Heart right ventricle (tissue), 16 donors: ENCODE measurements around the gene DPF3. TPM values are rescaled to one million over a fixed set of nuclear protein-coding genes. Genes with fewer than 3 reads are reported as not detected.

ENCODE experiments used
- ATAC-seq, 8 donors: fragments of 200-7000 bp; cut with Tn5 transposase; one replicate each; pipeline ENCODE4 v1.9.1; 2020; ENCODE audit warnings: mild to moderate bottlenecking in 8 of 8, moderate library complexity in 8 of 8, moderate number of reproducible peaks in 1 of 8
- DNase-seq, 2 donors: peaks; one replicate each; pipeline ENCODE4 v3.0.0-alpha.2; 2020
- H3K27ac ChIP-seq, 10 donors: fragments of 200-600 bp; sonication (generic) in 2 of 10; one replicate each; pipeline versions ENCODE4 v1.5.0 to v1.8.0; 2020 to 2022; ENCODE audit warnings: mild to moderate bottlenecking in 3 of 10
- H3K27me3 ChIP-seq, 7 donors: fragments of 200-600 bp; one replicate each; pipeline ENCODE4 v1.8.0; 2021 to 2022; ENCODE audit warnings: mild to moderate bottlenecking in 2 of 7
- H3K36me3 ChIP-seq, 9 donors: fragments of 200-600 bp; sonication (generic) in 1 of 9; one replicate each; pipeline versions ENCODE4 v1.5.0 to v1.8.0; 2020 to 2022; ENCODE audit warnings: mild to moderate bottlenecking in 2 of 9
- H3K4me1 ChIP-seq, 9 donors: fragments of 200-600 bp; sonication (generic) in 1 of 9; one replicate each; pipeline versions ENCODE4 v1.5.0 to v1.8.0; 2020 to 2022; ENCODE audit warnings: mild to moderate bottlenecking in 4 of 9
- H3K4me3 ChIP-seq, 10 donors: fragments of 200-600 bp; sonication (generic) in 2 of 10; one replicate each; pipeline versions ENCODE4 v1.5.0 to v1.8.0; 2020 to 2022; ENCODE audit warnings: mild to moderate bottlenecking in 7 of 10, moderate library complexity in 2 of 10
- H3K9me3 ChIP-seq, 11 donors: fragments of 200-600 bp in 10 of 11; sonication (generic) in 2 of 11; one replicate each; pipeline versions ENCODE4 v1.5.0 to v1.8.0; 2013 to 2022; ENCODE audit warnings: mild to moderate bottlenecking in 2 of 11, control low read depth in 1 of 11, moderate library complexity in 1 of 11
- CTCF ChIP-seq, 9 donors: fragments of 200-600 bp; sonication (generic) in 2 of 9; IDR thresholded peaks; one replicate each; pipeline versions ENCODE4 v1.5.0 to v1.8.0; 2021 to 2022; ENCODE audit warnings: antibody characterized with exemption in 9 of 9, mild to moderate bottlenecking in 5 of 9, moderate library complexity in 1 of 9
- WGBS, 2 donors: extraction: QIAGEN DNeasy Blood & Tissue Kit; methylation state at CpG; one replicate each; pipeline ENCODE4 v1.1.7; 2013; ENCODE audit warnings: inconsistent platforms in 1 of 2; 5-methylcytosine and 5-hydroxymethylcytosine counted together
- intact Hi-C, 10 donors: fragments of 100-400 bp; cut with DNase I; formaldehyde crosslinking; loops; one replicate each; pipeline versions ENCODE4 v1.11.1 to v1.14.2; 2022
- polyA plus RNA-seq, 2 donors: library from polyadenylated mRNA; stranded (reverse); fragments of 200-250 nt; gene quantifications; one replicate each; pipeline ENCODE4 v1.2.3, GENCODE V29; 2013
- total RNA-seq, 10 donors: library from RNA; stranded (reverse); fragmentation: NEBNext Ultra II Directional in 3 of 10; extraction: Animal tissue kit (Norgen Biotek cat#: 25700) in 3 of 10; gene quantifications; one replicate each; pipeline versions ENCODE4 v1.2.1 to v1.2.4, GENCODE V29; 2021 to 2023
- donor health status: Arrhythmogenic right ventricular cardiomyopathy.
- donor health status: ischemic (EF 13 %, LVEDD 7.1; RV severe dilation, severe dysfunction).
- donor health status: healthy with polysubstance abuse.
- donor health status: DM: no; HTN: yes; CAD: no.
- donor health status: DM: no; HTN: no; CAD: no.
- donor health status: ischemic (EF 25% LVEDD 6.9; RV normal size, moderate dysfunction).
- donor health status: ischemic (EF 25% LVEDD 5.7; RV mildly dilated, moderate dysfunction).
- donor health status: healthy.
- donor health status: DM: yes; HTN: yes; CAD: no.
- donor health status: Ischemic cardiomyopathy.
- donor health status: ischemic (EF 35%, LVEDD 5.7; RV mildly dilated, moderate dysfunction).
- donor health status: nonischemic (EF 11% LVEDD 7.7; RV severe dilation, severe dysfunction).
- donor health status: DM: yes; HTN: yes; CAD: no.
- donor health status: PGD.
- donor health status: ischemic (EF 29% LVEDD 5.4; RV normal size, mild dysfunction).
- donor health status: nonischemic (EF 23%, LVEDD 6.1; RV moderate dilation, normal function).

DPF3 gene
- total and polyA plus RNA-seq, 12 donors: 3.8 to 52.3 (median 35.6) TPM

- no peak for TF ChIP-seq CTCF (IDR thresholded peaks at IDR 0.05)
- ATAC-seq (no peak), DNase-seq (no peak)
- Histone ChIP-seq H3K4me3 (no peak overlapping the region), H3K4me1 (peaks cover 0 to 29% (median 10%) of the 10 kb centered on the region in 9 donors), H3K9me3 (peaks cover 0 to 14% (median 0%) of the 10 kb centered on the region in 11 donors), H3K36me3 (peaks cover 0 to 27% (median 0%) of the 10 kb centered on the region in 9 donors), H3K27me3 (no peaks in the 10 kb centered on the region), H3K27ac (no peak overlapping the region)
- 82 to 86% methylated on average over 3 of the region's 3 CpGs for WGBS, 2 donors
- intact Hi-C loops: loop anchor here in 1 of 10 donors (10.0 kb wide), 1 partner anchor 157 kb away; no protein-coding TSS in a partner anchor
Observed at GRCh38 chr14:72747652-72748051, 146.2 kb downstream of the DPF3 start.

- Histone ChIP-seq H3K9me3 (peaks cover 0 to 14% (median 0%) of the 10 kb centered on the region in 11 donors), H3K36me3 (peaks cover 0 to 21% (median 0%) of the 10 kb centered on the region in 9 donors), H3K27ac (no peak overlapping the region), H3K4me3 (no peak overlapping the region), H3K4me1 (peaks cover 2 to 43% (median 10%) of the 10 kb centered on the region in 9 donors), H3K27me3 (no peaks in the 10 kb centered on the region)
- 79 to 83% methylated on average over 20 of the region's 20 CpGs for WGBS, 2 donors
- peak in 1 of 9 donors; percentile 4 for TF ChIP-seq CTCF (IDR thresholded peaks at IDR 0.05)
- intact Hi-C loops: loop anchor here in 1 of 10 donors (10.0 kb wide), 1 partner anchor 159 kb away; no protein-coding TSS in a partner anchor
- peak in 2 of 8 donors; percentile 18 to 21 for ATAC-seq
- DNase-seq: no peak
Observed at GRCh38 chr14:72745991-72746980, 147.6 kb downstream of the DPF3 start.

GRCh38 chr14:72745546-72745945, 148.4 kb downstream of the DPF3 start:
- intact Hi-C loops: loop anchor here in 1 of 10 donors (10.0 kb wide), 1 partner anchor 159 kb away; no protein-coding TSS in a partner anchor
- Histone ChIP-seq H3K4me1 (peaks cover 2 to 51% (median 10%) of the 10 kb centered on the region in 9 donors), H3K27ac (no peak overlapping the region), H3K4me3 (no peak overlapping the region), H3K9me3 (peaks cover 0 to 14% (median 0%) of the 10 kb centered on the region in 11 donors), H3K27me3 (no peaks in the 10 kb centered on the region), H3K36me3 (peaks cover 0 to 16% (median 0%) of the 10 kb centered on the region in 9 donors)
- no peak for TF ChIP-seq CTCF (IDR thresholded peaks at IDR 0.05)
- 60 to 70% methylated on average over 5 of the region's 5 CpGs for WGBS, 2 donors
- ATAC-seq (no peak), DNase-seq (no peak)

GRCh38 chr14:72744416-72745120, 149.3 kb downstream of the DPF3 start:
- intact Hi-C loops: loop anchor here in 1 of 10 donors (10.0 kb wide), 1 partner anchor 160 kb away; no protein-coding TSS in a partner anchor
- no peaks in the 10 kb centered on the region for H3K27me3 ChIP-seq
- H3K9me3 ChIP-seq: peaks cover 0 to 14% (median 0%) of the 10 kb centered on the region in 11 donors
- ATAC-seq (no peak), DNase-seq (no peak)
- peaks cover 2 to 52% (median 10%) of the 10 kb centered on the region in 9 donors for H3K4me1 ChIP-seq
- no peak overlapping the region for H3K27ac ChIP-seq
- H3K4me3 ChIP-seq: no peak overlapping the region
- no peak for TF ChIP-seq CTCF (IDR thresholded peaks at IDR 0.05)
- peaks cover 0 to 15% (median 0%) of the 10 kb centered on the region in 9 donors for H3K36me3 ChIP-seq
- WGBS, 2 donors: 86 to 89% methylated on average over 8 of the region's 8 CpGs
